Kidney (tissue), 14 donors: ENCODE measurements around the gene PHYKPL. TPM values are rescaled to one million over a fixed set of nuclear protein-coding genes. Genes with fewer than 3 reads are reported as not detected.

Experiments used
- DNase-seq, 5 donors: peaks; one replicate each; pipeline ENCODE4 v3.0.0-alpha.2; 2013 to 2020
- FAIRE-seq: peaks from 2 replicates; lab custom pipeline; 2012; peaks lifted over from hg19 to GRCh38; lab: Jason Lieb, UNC
- H3K27ac ChIP-seq, 2 donors: one replicate each; pipeline ENCODE4 v1.7.0; 2013; ENCODE audit warnings: low read depth in 2 of 2, low read length in 2 of 2, inconsistent platforms in 1 of 2
- H3K27me3 ChIP-seq: one replicate; pipeline ENCODE4 v1.7.1; 2013; ENCODE audit warnings: low read length, inconsistent platforms; ENCODE audit not compliant: control insufficient read depth, insufficient read depth
- H3K36me3 ChIP-seq, 3 donors: one replicate each; pipeline versions ENCODE4 v1.7.0 to v1.7.1; 2013; ENCODE audit warnings: low read length in 3 of 3, control low read depth in 1 of 3, inconsistent platforms in 1 of 3; ENCODE audit not compliant: insufficient read depth in 3 of 3, control insufficient read depth in 2 of 3
- H3K4me1 ChIP-seq, 3 donors: one replicate each; pipeline versions ENCODE4 v1.7.0 to v1.7.1; 2013; ENCODE audit warnings: low read length in 3 of 3, inconsistent platforms in 1 of 3, low read depth in 1 of 3; ENCODE audit not compliant: control insufficient read depth in 2 of 3, insufficient read depth in 2 of 3
- H3K4me3 ChIP-seq, 3 donors: one replicate each; pipeline versions ENCODE4 v1.7.0 to v1.8.1; 2013; ENCODE audit warnings: low read length in 3 of 3, control low read depth in 1 of 3, inconsistent platforms in 1 of 3
- H3K9ac ChIP-seq, 3 donors: one replicate each; pipeline versions ENCODE4 v1.7.0 to v1.7.1; 2013; ENCODE audit warnings: low read length in 3 of 3, control low read depth in 1 of 3, inconsistent platforms in 1 of 3
- H3K9me3 ChIP-seq, 3 donors: one replicate each; pipeline versions ENCODE4 v1.7.0 to v1.7.1; 2013; ENCODE audit warnings: low read length in 3 of 3, control low read depth in 1 of 3, inconsistent platforms in 1 of 3; ENCODE audit not compliant: control insufficient read depth in 2 of 3, insufficient read depth in 1 of 3
- intact Hi-C: fragments of 100-400 bp; cut with DNase I; formaldehyde crosslinking; loops from one replicate; pipeline ENCODE4 v1.11.1; 2022
- polyA plus RNA-seq: library from polyadenylated mRNA; stranded (reverse); fragments of 350-450 nt; fragmentation: Illumina TruSeq; extraction: RNeasy Lipid Tissue Mini Kit (QIAGEN cat#74804); gene quantifications from one replicate; pipeline ENCODE4 v1.2.3, GENCODE V29; 2014; ENCODE audit warnings: low read depth, low replicate concordance; ENCODE audit not compliant: insufficient read depth
- total RNA-seq: library from RNA; stranded (reverse); fragmentation: NEBNext Ultra II Directional; extraction: Animal tissue kit (Norgen Biotek cat#: 25700); gene quantifications from one replicate; pipeline ENCODE4 v1.2.1, GENCODE V29; 2021
- TF ChIP-seq, protein P1 (sequence below): IDR thresholded peaks from 3 replicates; pipeline ENCODE4 v1.5.1; 2012; ENCODE audit warnings: mild to moderate bottlenecking, moderate library complexity, borderline replicate concordance; ENCODE audit not compliant: insufficient read depth; ENCODE audit errors: extremely low read depth
- donor health status: control.
- donor health status: control.
- donor health status: control.
- donor health status: control.
- donor health status: control.
- donor health status: DM: yes; HTN: yes; CAD: no.
- donor health status: Normal renal cell carcinoma (clear cell type).

PHYKPL gene
- total and polyA plus RNA-seq, 2 donors from 2014 or later = 35.3 to 116 TPM

DNA sequence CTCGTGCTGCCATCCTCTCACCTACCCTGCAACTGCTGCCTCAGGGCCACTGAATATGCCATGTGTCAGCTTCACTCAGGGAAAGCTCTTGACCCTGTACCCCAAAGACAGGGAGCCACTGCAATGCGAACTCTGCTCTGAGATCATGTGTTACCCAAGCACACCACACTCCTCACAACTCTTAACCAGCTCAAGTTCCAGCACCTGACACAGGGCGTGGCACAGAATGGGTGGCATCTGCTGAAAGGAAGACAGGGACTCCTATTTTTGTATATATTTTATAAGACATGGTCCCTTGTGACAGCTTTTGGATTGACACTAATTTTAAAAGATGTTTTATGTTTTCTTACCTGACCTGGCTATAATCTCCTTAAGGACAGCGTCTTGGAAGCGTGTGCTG lies 10.7 kb downstream of the PHYKPL start:
- Histone ChIP-seq H3K9me3 (no peaks in the 10 kb centered on the region), H3K9ac (no peak overlapping the region), H3K27ac (no peak overlapping the region), H3K36me3 (peaks cover 2 to 11% (median 3%) of the 10 kb centered on the region in 3 donors), H3K27me3 (no peaks in the 10 kb centered on the region), H3K4me3 (no peak overlapping the region), H3K4me1 (peaks cover 0 to 5% (median 0%) of the 10 kb centered on the region in 3 donors)
- DNase-seq (peak in 1 of 5 donors; percentile 21), FAIRE-seq (no peak)
- intact Hi-C loops = no loop called here
- TF ChIP-seq, protein P1, sequence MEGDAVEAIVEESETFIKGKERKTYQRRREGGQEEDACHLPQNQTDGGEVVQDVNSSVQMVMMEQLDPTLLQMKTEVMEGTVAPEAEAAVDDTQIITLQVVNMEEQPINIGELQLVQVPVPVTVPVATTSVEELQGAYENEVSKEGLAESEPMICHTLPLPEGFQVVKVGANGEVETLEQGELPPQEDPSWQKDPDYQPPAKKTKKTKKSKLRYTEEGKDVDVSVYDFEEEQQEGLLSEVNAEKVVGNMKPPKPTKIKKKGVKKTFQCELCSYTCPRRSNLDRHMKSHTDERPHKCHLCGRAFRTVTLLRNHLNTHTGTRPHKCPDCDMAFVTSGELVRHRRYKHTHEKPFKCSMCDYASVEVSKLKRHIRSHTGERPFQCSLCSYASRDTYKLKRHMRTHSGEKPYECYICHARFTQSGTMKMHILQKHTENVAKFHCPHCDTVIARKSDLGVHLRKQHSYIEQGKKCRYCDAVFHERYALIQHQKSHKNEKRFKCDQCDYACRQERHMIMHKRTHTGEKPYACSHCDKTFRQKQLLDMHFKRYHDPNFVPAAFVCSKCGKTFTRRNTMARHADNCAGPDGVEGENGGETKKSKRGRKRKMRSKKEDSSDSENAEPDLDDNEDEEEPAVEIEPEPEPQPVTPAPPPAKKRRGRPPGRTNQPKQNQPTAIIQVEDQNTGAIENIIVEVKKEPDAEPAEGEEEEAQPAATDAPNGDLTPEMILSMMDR = no peak

DNA sequence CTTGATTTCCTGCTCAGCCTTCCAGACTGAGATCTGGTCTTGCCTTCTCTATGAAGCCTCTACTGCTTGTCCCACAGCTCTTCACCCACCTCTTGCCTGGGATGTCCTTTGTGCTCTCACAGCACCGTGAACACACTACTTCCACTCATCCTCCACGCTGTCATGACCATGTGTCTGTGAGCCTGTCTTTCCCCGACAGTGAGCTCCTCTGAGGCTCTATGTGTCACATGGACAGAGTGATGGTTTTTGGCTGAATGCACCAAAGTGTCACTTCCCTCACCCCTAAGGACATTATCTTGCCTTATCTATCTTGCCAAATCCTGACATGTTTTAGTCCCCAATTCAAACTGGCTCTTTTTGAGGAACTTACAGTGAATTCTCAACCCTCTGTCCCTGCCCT lies 11.3 kb downstream of the PHYKPL start:
- DNase-seq (peak in 1 of 5 donors; percentile 22), FAIRE-seq (no peak)
- Histone ChIP-seq H3K4me1 (peaks cover 0 to 5% (median 0%) of the 10 kb centered on the region in 3 donors), H3K4me3 (no peak overlapping the region), H3K9ac (no peak overlapping the region), H3K36me3 (peaks cover 3 to 15% (median 6%) of the 10 kb centered on the region in 3 donors), H3K9me3 (no peaks in the 10 kb centered on the region), H3K27me3 (no peaks in the 10 kb centered on the region), H3K27ac (no peak overlapping the region)
- intact Hi-C loops = no loop called here
- TF ChIP-seq, protein P1 = no peak

DNA sequence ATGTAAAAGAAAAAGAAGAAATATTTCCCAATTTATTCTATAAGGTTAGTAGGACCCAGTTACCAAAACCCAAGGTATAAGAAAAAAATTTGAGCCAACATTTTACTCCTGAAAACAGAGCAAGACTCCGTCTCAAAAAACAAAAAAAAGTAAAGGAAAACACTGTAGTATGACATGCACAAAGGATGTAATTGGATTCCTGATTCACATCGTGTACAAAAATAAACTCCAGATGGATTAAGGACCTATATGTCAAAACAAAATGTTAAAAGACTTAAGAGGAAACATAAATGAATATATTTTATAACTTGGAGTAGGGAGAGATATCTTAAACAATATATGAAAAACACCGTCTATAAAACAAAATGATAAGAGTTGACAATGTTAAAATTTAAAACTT lies 13.8 kb downstream of the PHYKPL start:
- no peak for DNase-seq
- Histone ChIP-seq H3K27ac (no peak overlapping the region), H3K4me1 (peaks cover 0 to 15% (median 9%) of the 10 kb centered on the region in 3 donors), H3K9me3 (no peaks in the 10 kb centered on the region), H3K36me3 (peaks cover 3 to 33% (median 15%) of the 10 kb centered on the region in 3 donors), H3K9ac (no peak overlapping the region), H3K4me3 (no peak overlapping the region), H3K27me3 (no peaks in the 10 kb centered on the region)
- TF ChIP-seq, protein P1 = no peak
- peak; percentile 65 for FAIRE-seq
- intact Hi-C loops = no loop called here
